ENCODE results near the gene SLC25A5.
"Not testable (repeated sequence)": the region's sequence is repeated elsewhere in the genome, so short reads cannot be mapped to it uniquely, and the experiment has no call there.

The SLC25A5 gene

GRCh38 chrX:119474615-119475388, 6.6 kb downstream of the SLC25A5 start:
- no peak for DNase-seq
- intact Hi-C loops (cut with DNase I) = no loop called here

- intact Hi-C loops (cut with DNase I) = no loop called here
- no peak for DNase-seq
These were observed 7.3 kb downstream of the SLC25A5 start for GRCh38 chrX:119475389-119476101.

DNA sequence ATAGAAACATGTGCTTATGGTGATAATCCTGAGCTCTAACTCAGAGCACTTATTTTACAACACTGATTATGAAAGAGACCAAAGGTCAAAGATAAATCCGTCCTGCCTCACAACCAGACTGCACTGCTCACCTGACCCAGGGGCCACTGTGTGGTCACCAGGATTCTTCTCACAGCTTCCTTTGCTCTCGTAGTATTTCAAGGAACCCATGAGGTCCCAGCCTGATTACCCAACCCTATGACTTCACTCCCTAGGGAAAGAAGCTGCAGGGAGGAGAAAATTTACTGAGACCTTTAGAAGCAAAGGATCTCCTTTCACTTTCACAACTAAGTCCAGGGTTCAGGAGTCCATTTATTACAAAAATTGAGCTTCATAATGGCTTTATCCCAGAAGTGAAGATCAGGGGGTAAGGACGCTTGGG, 9.6 kb downstream of the SLC25A5 start:
- no peak for DNase-seq
- intact Hi-C loops (cut with DNase I) = no loop called here

GRCh38 chrX:119478504-119478903, 10.3 kb downstream of the SLC25A5 start:
- intact Hi-C loops (cut with DNase I) = no loop called here
- DNase-seq = no peak

- DNase-seq = no peak
- intact Hi-C loops (cut with DNase I) = no loop called here
These were observed 11.6 kb downstream of the SLC25A5 start for GRCh38 chrX:119479845-119480244.

DNA sequence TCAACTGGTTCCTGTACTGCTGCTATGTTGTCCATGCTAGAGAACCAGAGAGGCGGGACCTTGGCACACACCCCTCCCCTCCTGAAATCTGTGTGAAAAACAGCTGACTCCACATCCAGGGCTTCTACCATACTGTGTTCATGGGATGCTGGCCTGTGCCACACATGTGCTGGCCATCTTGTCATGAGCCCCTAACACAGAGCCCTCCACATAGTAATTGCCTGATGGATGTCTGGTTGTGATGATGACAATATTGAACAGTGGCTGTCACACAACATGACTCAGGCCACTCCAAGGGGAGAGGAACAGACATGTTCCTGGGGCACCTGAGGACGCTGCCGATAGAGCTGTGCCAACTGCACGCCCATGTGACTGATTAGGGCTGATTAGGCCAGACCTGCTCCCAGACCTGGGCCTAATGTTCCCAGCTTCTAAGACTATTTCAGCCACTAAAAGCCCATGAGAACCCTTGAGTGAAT, 13.1 kb downstream of the SLC25A5 start:
- intact Hi-C loops (cut with DNase I) = no loop called here
- peak in 1 of 42 donors; percentile 15 for DNase-seq

GRCh38 chrX:119482041-119482440, 13.8 kb downstream of the SLC25A5 start:
- intact Hi-C loops (cut with DNase I) = no loop called here
- no peak for DNase-seq

DNA sequence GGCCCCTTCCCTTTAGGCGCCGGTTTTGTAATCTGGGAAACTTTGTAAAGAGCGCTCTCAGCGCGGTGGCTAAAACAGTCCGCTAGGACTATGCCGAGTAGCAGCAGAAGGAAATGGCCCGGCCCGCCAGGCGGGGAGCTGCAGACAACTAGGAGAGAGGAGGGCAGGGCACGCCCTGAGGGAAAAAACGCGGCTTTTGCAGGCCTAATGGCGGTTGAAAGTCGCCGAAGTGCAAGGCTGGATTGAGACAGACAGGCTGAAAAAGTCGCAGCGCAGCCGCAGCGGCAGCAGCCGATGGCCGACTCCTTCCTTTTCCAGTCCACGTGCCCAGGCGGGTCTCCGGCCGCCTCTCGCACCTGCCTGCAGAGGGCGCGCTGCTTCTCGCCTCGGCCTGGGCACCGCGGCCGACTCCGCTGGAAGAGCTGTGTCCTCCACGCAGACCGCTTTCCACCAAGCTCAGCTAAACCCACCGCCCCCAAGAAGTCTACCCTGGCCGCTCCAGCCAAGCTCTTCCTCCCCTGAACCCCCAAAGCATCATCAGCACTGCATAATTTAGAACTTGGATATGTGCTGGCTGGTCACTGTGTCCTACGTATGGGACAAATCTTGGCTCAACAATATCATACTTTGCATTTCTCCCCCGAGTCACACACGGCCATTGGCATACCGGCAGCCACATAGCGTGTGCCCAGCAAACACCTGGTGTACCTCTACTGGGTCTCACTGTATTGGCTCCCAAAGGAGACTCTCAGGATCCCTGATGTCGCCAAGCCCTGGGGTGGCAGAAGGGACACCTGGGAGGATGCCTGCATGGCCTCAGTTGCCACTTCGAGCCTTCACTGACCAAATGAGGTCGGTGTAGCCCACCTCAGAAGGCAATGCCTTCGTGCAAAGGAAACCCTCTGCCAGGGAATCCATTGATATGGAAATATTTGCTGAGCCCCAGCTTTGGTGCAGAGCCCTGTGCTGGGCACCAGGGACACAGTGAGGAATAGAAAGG, 14.5 kb downstream of the SLC25A5 start:
- intact Hi-C loops (cut with DNase I) = no loop called here
- peak; percentile 10 to 78 (median 55) for DNase-seq

DNA sequence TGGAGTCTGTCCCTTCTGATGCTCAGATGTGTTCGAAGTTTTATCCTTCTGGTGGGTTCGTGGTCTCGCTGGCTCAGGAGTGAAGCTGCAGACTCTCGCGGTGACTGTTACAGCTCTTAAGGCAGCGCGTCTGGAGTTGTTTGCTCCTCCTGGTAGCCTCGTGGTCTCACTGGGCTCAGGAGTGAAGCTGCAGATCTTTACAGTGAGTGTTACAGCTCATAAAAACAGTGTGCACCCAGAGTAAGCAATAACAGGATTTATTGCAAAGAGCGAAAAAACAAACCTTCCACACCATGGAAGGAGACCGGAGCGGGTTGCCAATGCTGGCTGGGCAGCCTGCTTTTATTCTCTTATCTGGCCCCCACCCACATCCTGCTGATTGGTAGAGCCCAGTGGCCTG, 18.5 kb downstream of the SLC25A5 start:
- intact Hi-C loops (cut with DNase I) = no loop called here

GRCh38 chrX:119487766-119488165, 19.5 kb downstream of the SLC25A5 start:
- DNase-seq = peak in 1 of 42 donors; percentile 11

More for the DNA sequence above, 18.5 kb downstream of the SLC25A5 start:
- no peak for DNase-seq

DNA sequence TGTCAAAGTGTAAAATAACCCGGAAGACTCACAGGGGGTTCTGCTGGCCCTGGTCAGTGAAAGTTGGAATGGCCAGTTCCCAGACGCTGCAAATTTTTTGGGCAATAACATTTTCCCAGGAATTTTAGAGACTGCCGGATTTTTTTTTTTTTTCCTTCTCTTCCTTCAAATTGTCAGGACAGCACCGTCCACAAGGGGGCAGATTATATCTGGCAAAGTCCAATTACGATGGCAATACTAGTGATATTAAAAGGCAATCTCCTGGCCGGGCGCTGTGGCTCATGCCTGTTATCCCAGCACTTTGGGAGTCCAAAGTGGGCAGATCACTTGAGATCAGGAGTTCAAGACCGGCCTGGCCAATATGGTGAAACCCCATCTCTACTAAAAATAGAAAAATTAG, 20.5 kb downstream of the SLC25A5 start:
- DNase-seq = peak in 37 of 42 donors; percentile 8 to 76 (median 52)
- intact Hi-C loops (cut with DNase I) = no loop called here

More at GRCh38 chrX:119487766-119488165, 19.5 kb downstream of the SLC25A5 start:
- intact Hi-C loops (cut with DNase I) = not testable (repeated sequence)

DNA sequence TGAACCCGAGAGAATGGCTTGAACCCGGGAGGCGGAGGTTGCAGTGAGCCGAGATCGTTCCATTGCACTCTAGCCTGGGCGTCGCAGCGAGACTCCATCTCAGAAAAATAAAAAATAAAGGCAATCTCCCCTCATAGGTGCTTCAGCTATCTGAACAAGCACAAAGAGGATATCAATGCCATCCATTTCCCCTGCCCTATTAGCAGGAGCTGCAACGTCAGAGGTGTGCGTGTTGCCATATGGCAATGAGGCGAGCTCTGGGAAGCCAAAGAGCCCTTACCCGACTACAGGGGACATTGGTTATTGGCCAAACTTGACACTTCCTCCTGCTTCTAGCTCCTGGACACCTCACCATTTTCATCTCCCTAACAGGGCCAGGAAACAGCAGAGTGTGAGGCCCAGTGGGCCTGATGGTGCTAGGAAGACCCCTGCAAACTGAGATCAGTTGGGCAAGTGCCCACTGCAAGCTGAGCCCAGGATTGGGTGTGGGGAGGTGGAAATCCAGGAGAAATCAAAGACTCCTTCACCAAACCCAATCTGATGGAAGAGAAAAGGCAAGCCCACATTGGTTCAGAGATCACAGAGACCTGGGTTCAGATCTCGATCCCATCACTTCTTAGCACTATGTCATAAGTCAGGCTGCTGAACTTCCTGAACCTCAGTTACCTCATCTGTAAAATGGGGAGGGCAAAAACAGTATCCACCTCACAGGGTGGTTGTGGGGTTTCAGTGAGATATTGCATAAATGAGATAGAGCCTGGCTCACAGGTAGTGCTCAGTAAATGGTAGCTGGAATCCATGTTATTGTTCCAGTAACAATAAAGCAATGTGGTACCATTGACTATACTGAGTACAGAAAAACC, 21.2 kb downstream of the SLC25A5 start:
- DNase-seq = no peak
- intact Hi-C loops (cut with DNase I) = no loop called here

GRCh38 chrX:119492463-119492862, 24.2 kb downstream of the SLC25A5 start:
- intact Hi-C loops (cut with DNase I) = no loop called here

DNA sequence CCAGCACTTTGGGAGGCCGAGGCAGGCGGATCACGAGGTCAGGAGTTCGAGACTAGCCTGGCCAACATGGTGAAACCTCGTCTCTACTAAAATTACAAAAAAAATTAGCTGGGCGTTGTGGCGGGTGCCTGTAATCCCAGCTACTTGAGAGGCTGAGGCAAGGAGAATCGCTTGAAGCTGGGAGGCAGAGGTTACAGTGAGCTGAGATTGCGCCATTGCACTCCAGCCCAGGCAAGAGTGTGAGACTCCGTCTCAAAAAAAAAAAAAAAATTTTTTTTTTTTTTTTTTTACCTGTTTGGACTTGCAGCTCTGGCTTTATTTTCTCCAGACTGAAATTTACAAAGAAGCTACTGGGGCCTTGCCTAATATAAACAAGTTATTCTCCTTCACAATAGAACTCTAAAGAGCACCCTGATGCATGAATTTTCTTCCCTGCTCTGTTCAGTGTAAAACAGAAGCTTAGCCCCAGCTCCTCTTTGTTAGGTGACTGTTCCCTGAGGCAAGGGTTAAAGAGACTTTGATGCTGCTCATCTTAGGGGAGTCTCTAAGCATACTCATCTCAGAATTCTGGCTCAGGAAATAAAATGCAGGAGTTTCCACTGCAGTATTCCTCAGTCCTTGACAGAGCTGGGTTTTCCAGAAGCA, 25.7 kb downstream of the SLC25A5 start:
- intact Hi-C loops (cut with DNase I); DNase-seq: not testable (repeated sequence)

More at GRCh38 chrX:119492463-119492862, 24.2 kb downstream of the SLC25A5 start:
- DNase-seq = no peak

GRCh38 chrX:119495734-119496726, 27.8 kb downstream of the SLC25A5 start:
- DNase-seq = no peak
- intact Hi-C loops (cut with DNase I) = no loop called here

DNA sequence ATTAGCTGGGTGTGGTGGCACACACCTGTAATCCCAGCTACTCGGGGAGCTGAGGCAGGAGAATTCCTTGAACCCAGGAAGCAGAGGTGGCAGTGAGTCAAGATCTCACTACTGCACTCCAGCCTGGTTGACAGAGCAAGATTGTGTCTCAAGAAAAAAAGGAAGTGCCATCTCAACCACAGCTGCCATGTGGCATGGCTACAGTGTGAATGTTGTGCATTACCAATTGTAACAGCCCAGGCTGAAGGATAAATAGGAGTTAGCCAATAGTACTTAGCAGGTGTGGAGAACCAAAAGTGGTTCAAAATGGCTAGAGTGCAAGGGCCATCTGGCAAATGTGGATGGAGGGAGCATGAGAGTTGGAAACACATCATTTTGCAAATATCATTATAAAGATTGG, 28.9 kb downstream of the SLC25A5 start:
- intact Hi-C loops (cut with DNase I) = no loop called here

More for the DNA sequence above, 28.9 kb downstream of the SLC25A5 start:
- DNase-seq = no peak

All from head of caudate nucleus (tissue), 42 donors.